Measurements from ENCODE around the gene TNIK.
"Not testable (repeated sequence)": the region's sequence is repeated elsewhere in the genome, so short reads cannot be mapped to it uniquely, and the experiment has no call there.

Gene TNIK

GRCh38 chr3:171333784-171334464 is 126.3 kb downstream of the TNIK start:
- no peak for DNase-seq

- no peak for DNase-seq
These were observed 129.3 kb downstream of the TNIK start for GRCh38 chr3:171330938-171331337.

- no peak for DNase-seq
These were observed 130.5 kb downstream of the TNIK start for GRCh38 chr3:171329746-171330145.

- DNase-seq = no peak
These were observed 131.7 kb downstream of the TNIK start for GRCh38 chr3:171328419-171329082.

GRCh38 chr3:171327441-171328174 is 132.6 kb downstream of the TNIK start:
- no peak for DNase-seq

- DNase-seq = no peak
These were observed 133.3 kb downstream of the TNIK start for GRCh38 chr3:171326717-171327440.

GRCh38 chr3:171323938-171324536 is 136.2 kb downstream of the TNIK start:
- no peak for DNase-seq

- no peak for DNase-seq
These were observed 138.4 kb downstream of the TNIK start for GRCh38 chr3:171321559-171322360.

- peak; percentile 43 for DNase-seq
These were observed 139.3 kb downstream of the TNIK start for GRCh38 chr3:171320750-171321558.

GRCh38 chr3:171317171-171317570 is 143.0 kb downstream of the TNIK start:
- DNase-seq = no peak

GRCh38 chr3:171315919-171316318 is 144.3 kb downstream of the TNIK start:
- DNase-seq = no peak

GRCh38 chr3:171315101-171315500 is 145.1 kb downstream of the TNIK start:
- DNase-seq = no peak

- no peak for DNase-seq
These were observed 145.9 kb downstream of the TNIK start for GRCh38 chr3:171314341-171314740.

- no peak for DNase-seq
These were observed 146.5 kb downstream of the TNIK start for GRCh38 chr3:171313702-171314101.

- peak; percentile 13 for DNase-seq
These were observed 147.5 kb downstream of the TNIK start for GRCh38 chr3:171312741-171313140.

GRCh38 chr3:171311784-171312183 is 148.4 kb downstream of the TNIK start:
- no peak for DNase-seq

- no peak for DNase-seq
These were observed 150.3 kb downstream of the TNIK start for GRCh38 chr3:171309906-171310359.

- DNase-seq = no peak
These were observed 152.2 kb downstream of the TNIK start for GRCh38 chr3:171307988-171308387.

- DNase-seq = no peak
These were observed 153.1 kb downstream of the TNIK start for GRCh38 chr3:171307046-171307585.

GRCh38 chr3:171306631-171307030 is 153.6 kb downstream of the TNIK start:
- no peak for DNase-seq

GRCh38 chr3:171305823-171306222 is 154.4 kb downstream of the TNIK start:
- not testable (repeated sequence) for DNase-seq
